Skeletal muscle cell (primary cell): ENCODE measurements around the gene SH3RF1.
A peak's percentile ranks its signal among the peaks of the same experiment; 100 is the strongest.
"Not testable (repeated sequence)": the region's sequence is repeated elsewhere in the genome, so short reads cannot be mapped to it uniquely, and the experiment has no call there.

Experiments used
- DNase-seq: peaks from one replicate; pipeline ENCODE4 v3.0.0-alpha.2; 2010; ENCODE audit warnings: low read depth
- H3K4me3 ChIP-seq: 2 replicates; pipeline ENCODE4 v1.5.1; 2011; ENCODE audit warnings: low read depth, mild to moderate bottlenecking, control low read depth, low read length, moderate library complexity

Gene SH3RF1

GRCh38 chr4:169278624-169279023 lies 7.9 kb upstream of the SH3RF1 start:
- no peak for DNase-seq
- H3K4me3 ChIP-seq = no peak overlapping the region

DNA sequence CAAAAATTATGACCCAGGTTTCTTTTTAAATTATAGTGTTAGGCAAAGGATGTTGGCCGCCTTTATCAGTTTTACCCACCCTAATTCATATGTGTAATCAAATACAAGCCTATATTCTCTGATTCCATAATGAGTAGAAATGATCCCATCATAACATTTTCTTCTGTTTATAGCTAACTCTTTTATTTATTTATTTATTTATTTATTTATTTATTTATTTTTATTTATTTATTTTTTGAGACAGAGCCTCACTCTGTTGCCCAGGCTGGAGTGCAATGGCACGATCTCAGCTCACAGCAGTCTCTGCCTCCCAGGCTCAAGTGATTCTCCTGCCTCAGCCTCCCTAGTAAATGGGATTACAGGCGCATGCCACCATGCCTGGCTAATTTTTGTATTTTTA lies 7.1 kb upstream of the SH3RF1 start:
- not testable (repeated sequence) for DNase-seq, H3K4me3 ChIP-seq

- H3K4me3 ChIP-seq = no peak overlapping the region
- no peak for DNase-seq
Observed at GRCh38 chr4:169275180-169275579, 4.4 kb upstream of the SH3RF1 start.

DNA sequence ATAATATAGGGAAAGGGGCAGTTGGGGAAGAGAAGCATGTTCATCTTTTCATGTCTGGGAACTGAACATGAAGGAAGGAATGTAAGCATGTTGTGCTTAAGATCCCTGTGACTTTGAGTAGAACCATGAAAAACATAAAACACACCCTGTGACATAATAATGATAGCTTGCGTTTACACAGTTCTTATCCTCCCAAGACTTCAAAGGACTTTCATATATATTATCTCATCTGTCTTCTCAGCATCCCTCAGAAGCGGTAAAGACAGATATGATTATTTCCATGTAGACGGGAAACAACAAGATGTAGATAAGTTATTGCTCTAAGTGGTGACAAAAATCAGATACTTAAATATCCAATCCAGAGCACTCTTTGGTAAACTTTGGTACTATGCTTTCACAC lies 3.3 kb upstream of the SH3RF1 start:
- DNase-seq = no peak

DNA sequence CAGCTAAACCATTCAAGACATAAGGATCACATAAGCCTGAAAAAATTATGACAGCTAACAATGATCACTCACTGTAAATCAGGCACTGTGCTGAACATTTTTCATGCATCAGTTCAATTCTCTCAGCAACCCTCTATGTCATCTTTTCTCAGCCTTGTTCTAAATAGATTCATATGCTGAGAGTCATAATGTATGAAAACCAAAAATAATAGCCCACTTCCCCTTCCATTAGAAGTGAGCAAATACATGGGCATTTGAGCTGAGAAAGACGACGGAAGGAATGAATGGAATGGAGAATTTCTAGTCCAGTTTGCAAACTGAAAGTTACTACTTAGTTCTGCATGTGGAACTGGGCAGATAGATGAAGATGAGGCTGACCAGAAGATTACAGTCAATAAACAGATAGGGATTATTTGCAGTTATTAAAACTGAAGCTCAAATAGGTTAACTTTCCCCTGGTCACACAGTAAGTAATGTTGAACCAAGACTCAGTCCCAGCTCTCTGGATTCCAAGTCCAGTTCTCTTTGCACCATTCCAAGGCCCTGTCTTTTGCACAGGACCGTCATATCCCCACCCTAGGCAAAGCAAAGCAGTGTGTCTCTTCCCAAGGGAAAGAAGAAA lies 1.6 kb upstream of the SH3RF1 start:
- H3K4me3 ChIP-seq = no peak overlapping the region
- no peak for DNase-seq

More for the DNA sequence above, 3.3 kb upstream of the SH3RF1 start:
- H3K4me3 ChIP-seq = no peak overlapping the region

- H3K4me3 ChIP-seq = peak overlapping the region; percentile 95
Observed at GRCh38 chr4:169271692-169272007, 894 bp upstream of the SH3RF1 start.

GRCh38 chr4:169269916-169270809 lies 593 bp downstream of the SH3RF1 start:
- no peak for DNase-seq
- peak overlapping the region; percentile 95 for H3K4me3 ChIP-seq

More at GRCh38 chr4:169271692-169272007, 894 bp upstream of the SH3RF1 start:
- DNase-seq = no peak

- peak overlapping the region; percentile 95 for H3K4me3 ChIP-seq
- DNase-seq = no peak
Observed at GRCh38 chr4:169268951-169269760, 1.6 kb downstream of the SH3RF1 start.

DNA sequence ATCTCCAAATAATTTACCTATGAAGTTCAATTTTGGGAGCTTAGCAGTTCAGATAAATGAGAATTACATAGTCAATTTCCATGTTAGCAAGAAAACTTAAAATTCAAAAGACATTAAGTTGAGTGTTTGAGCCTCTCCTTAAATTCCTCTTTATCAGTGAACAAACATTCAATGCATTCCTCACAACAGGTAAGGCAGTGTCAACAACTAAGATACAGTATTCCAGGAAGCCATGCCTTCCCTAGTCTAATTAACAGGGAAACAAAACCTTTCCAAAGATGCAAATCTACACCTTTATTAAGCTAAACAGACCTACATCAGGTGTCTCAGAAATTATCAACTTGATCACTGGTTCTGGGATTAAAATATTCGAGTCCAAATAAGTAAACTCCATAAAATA lies 3.7 kb downstream of the SH3RF1 start:
- no peak for DNase-seq
- H3K4me3 ChIP-seq = no peak overlapping the region

DNA sequence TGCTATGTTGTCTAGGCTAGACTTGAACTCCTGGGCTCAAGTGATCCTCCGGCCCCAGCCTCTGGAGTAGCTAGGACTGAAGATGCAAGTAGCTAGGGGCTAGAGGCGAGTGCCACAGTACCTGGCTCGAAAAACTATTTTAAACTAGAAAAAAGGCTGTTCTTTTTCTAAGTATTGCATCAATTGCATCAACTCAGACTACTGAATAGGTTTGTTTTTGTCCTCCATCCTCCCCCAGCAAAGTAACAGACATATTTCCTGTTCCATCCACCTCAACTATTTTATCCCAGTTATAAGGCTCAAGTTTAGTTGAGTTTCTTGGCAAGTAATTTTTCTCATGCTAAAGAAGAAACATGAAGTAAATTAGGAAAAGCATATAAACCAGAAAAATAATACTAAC lies 4.1 kb downstream of the SH3RF1 start:
- H3K4me3 ChIP-seq = no peak overlapping the region
- no peak for DNase-seq

DNA sequence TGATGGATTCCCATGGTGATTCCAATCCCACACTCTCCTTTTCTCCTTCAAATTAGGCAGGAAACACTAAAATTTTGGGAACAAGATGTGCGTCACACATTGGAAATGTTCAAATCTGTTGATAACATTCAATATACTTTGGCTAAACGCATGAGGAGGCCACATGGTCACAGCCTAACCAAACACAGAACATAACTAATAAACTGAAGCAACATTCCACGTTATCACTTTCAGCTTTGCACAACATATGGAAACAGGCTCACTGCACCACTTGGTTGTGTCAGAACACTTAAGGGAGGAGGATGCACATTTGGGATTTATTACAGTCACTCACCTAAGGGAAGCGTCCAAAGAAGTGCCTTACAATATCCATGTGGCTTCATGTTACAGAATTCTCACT lies 4.7 kb downstream of the SH3RF1 start:
- no peak for DNase-seq
- H3K4me3 ChIP-seq = no peak overlapping the region

DNA sequence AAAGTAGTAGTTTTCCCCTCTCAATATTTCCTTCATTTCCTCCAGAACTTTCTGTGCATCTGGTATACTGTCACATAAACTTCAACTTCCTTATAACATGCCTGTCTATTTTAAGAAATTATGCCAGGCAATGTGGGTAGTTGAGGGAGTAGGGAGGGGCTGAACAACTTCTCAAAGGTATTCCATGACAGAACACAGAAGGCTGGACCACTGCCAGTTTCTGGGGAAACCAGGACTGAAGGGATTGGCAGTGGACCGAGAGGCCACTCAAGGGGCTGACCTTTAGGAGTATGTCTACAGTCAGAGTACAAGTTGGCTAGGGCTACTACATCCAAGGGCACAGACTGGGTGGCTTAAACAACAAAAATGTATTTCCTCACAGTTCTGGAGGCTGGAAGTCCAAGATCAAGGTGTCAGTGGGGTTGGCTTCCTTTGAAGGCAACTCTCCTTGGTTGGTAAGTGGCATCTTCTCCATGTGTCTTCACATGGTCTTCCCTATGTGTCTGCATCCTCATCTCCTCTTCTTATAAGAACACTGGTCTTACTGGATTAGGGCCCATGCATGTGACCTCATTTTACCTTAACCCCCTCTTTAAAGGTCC lies 6.9 kb downstream of the SH3RF1 start:
- no peak for DNase-seq
- H3K4me3 ChIP-seq = no peak overlapping the region

- H3K4me3 ChIP-seq = no peak overlapping the region
- DNase-seq = no peak
Observed at GRCh38 chr4:169260217-169260866, 10.4 kb downstream of the SH3RF1 start.

GRCh38 chr4:169259271-169259670 lies 11.5 kb downstream of the SH3RF1 start:
- no peak overlapping the region for H3K4me3 ChIP-seq

GRCh38 chr4:169258141-169258540 lies 12.6 kb downstream of the SH3RF1 start:
- H3K4me3 ChIP-seq = no peak overlapping the region
- DNase-seq = no peak

More at GRCh38 chr4:169259271-169259670, 11.5 kb downstream of the SH3RF1 start:
- no peak for DNase-seq

GRCh38 chr4:169256856-169257761 lies 13.6 kb downstream of the SH3RF1 start:
- no peak for DNase-seq
- no peak overlapping the region for H3K4me3 ChIP-seq

GRCh38 chr4:169256101-169256612 lies 14.6 kb downstream of the SH3RF1 start:
- no peak overlapping the region for H3K4me3 ChIP-seq
- DNase-seq = no peak

DNA sequence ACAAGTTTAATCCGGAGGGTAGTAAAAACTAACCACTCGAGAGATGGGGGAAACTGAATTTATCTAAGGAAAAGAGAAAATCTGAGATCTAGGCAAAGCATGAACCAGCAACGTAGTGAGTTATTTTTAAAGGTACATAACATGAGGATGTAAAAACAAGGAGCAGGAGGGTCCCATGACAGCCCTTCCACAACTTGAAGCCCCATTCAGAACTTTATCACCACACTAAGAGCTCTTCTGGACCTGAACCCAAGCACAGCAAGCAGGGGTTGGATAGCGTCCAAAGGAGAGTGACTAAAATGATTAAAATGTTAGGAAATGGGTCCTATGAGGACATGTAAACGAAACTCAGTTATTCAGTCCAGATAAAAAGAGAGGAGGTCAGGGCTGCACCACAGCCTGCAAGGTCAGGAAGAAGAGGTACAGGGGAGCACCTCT lies 16.2 kb downstream of the SH3RF1 start:
- no peak for DNase-seq
- no peak overlapping the region for H3K4me3 ChIP-seq
